ENCODE measurements around the gene ELAPOR1. TPM values are rescaled to one million over a fixed set of nuclear protein-coding genes. Genes with fewer than 3 reads are reported as not detected.

ELAPOR1 gene
- total RNA-seq, 2 experiments from 2014 or later: 5.3 to 6.1 TPM

DNA sequence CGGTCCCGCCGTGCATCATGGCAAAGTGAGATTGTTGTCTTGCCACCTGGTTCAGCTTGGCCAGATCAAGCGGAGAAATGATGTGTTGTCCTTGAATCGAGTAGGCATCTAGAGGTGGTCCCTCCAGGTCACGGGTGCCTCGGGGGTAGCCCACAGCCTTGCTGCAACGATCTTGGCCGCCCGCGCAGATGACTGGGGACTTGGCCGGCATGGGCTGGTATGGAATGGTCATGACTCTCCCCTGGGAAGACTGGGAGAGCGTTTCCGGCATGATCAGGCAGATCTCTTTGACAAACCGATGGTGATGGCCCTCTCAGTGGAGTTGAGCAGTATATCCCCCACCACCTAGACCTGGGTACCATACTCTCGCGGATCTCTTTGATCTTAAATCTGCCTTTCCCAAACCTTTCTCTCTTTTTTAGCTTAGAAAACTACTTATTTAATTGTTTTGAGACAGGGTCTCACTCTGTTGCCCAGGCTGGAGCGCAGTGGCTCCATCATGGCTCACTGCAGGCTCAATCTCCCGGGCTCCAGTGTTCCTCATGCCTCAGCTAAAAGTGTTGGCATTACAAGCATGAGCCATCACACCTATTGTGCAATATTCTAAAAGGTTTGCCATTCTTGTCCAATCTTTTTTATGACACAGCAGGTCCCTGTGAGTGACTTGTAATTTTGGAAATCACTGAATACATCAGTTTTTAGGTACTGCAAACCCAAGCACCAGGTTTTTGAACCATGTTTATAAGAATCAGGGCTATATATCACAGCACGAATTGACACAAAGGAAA is 9.4 kb upstream of the ELAPOR1 start:
- Mint-ChIP-seq H3K4me1 (peaks cover 23% of the 10 kb centered on the region), H3K27me3 (peaks cover 8% of the 10 kb centered on the region), H3K27ac (no peak overlapping the region), H3K9me3 (no peaks in the 10 kb centered on the region), H3K4me3 (no peak overlapping the region), H3K36me3 (peaks cover 12% of the 10 kb centered on the region)
- ATAC-seq (ENCODE audit: low read depth) (no peak), DNase-seq (no peak)
- POLR2A ChIA-PET: interaction anchor here (0.6 kb wide), 1 partner anchor 52 kb away, joined by 3 read pairs; no protein-coding TSS in a partner anchor

DNA sequence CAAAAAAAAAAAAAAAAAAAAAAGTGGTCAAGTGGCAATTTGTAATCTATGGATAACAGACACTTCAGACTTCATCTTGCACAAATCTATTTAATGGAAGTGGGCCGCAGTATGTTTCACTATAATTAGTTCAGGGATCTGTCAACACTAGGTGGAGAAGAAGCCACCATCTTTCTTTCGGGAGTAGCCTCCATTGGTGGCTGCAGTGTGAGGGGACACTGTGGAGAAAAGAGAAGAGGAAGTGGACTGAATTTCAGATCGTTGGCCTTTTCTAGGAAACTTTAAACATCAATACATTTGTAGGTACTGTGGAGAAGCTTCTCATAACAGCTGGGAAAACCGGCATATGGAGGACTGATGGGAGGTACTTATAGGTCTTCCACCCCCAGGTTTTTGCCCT is 8.0 kb upstream of the ELAPOR1 start:
- no peak overlapping the region for H3K4me3 Mint-ChIP-seq
- peaks cover 29% of the 10 kb centered on the region for H3K4me1 Mint-ChIP-seq
- no peak for DNase-seq
- no peak overlapping the region for H3K27ac Mint-ChIP-seq
- peaks cover 8% of the 10 kb centered on the region for H3K27me3 Mint-ChIP-seq
- POLR2A ChIA-PET: no interaction called here
- no peaks in the 10 kb centered on the region for H3K9me3 Mint-ChIP-seq
- H3K36me3 Mint-ChIP-seq: peaks cover 11% of the 10 kb centered on the region
- no peak for ATAC-seq (ENCODE audit: low read depth)

DNA sequence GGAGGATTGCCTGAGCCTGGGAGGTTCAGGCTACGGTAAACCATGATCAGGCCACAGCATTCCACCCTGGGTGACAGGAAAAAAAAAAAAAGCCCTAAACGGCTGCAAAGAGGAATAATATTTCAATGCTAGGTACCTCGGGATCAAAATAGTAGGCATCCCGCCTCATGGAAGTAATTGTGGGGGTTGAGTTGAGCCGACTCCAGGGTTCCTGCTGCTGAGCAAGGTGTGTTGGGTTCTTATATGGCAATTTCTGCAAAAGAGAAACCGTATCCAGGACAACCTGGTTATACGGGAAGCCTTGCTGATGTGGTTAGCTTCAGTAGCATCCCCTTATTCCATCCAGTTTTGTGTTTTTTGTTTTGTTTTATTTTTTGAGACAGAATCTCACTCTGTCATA is 6.1 kb upstream of the ELAPOR1 start:
- Mint-ChIP-seq H3K36me3 (peaks cover 7% of the 10 kb centered on the region), H3K27me3 (peaks cover 16% of the 10 kb centered on the region), H3K27ac (no peak overlapping the region), H3K9me3 (no peaks in the 10 kb centered on the region), H3K4me1 (peaks cover 34% of the 10 kb centered on the region), H3K4me3 (no peak overlapping the region)
- DNase-seq (no peak), ATAC-seq (ENCODE audit: low read depth) (no peak)
- POLR2A ChIA-PET: interaction anchor here (0.8 to 1.5 kb wide), 2 partner anchors 8 to 73 kb away, joined by 3 to 4 read pairs; no protein-coding TSS in a partner anchor

DNA sequence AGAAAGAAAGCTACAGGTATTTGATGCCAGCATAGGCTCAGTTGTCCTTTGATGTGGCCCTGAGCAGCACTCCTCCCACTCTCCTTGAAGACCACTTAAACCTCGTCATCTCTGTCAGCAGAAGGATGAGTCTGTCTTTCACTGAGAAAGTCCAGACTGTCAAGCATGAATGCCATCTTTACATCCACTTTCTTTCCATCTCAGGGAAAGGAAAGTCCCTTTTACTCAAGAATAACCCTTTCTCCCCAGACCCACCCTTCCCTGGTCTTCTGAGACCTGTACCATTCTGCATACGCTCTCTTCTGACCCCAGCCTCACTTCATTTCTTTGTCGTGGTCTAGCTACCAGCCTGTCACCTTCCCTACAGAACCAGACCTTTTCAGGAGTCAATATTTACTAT is 4.0 kb upstream of the ELAPOR1 start:
- POLR2A ChIA-PET: interaction anchor here (6.3 kb wide), 1 partner anchor 10 kb away, joined by 53 read pairs; no protein-coding TSS in a partner anchor
- Mint-ChIP-seq H3K36me3 (no peaks in the 10 kb centered on the region), H3K4me1 (peaks cover 51% of the 10 kb centered on the region), H3K27ac (no peak overlapping the region), H3K4me3 (no peak overlapping the region), H3K27me3 (peaks cover 27% of the 10 kb centered on the region), H3K9me3 (no peaks in the 10 kb centered on the region)
- no peak for DNase-seq
- no peak for ATAC-seq (ENCODE audit: low read depth)

DNA sequence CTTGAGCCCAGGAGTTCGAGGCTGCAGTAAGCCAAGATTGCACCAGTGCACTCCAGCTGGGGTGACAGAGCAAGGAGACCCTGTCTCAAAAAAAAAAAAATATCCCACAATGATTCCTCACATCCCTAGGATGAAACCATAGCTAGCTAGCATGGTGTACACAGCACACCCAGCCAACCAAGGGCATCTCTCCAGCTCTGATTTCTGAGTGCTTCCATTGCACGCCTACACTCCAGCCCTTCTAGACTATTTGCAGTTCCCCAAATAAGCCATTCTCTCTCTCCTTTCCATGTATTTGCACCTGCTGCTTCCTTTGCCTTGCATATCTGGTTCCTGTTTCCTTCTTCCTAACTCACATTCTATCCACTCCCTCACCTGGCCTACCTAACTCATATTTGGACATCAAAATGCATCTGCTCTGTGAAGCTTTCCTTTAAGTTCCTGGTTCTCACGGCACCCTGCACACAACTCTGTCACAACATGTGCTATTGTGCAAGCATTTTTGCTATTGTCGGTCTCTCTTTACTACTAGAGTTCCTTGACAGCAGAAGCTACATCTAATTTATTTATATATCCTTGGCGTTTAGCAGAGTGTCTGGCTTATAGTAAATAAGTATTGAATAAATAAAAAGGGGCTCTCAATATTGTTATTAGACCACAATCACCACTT is 2.4 kb upstream of the ELAPOR1 start:
- no peak for DNase-seq
- no peak overlapping the region for H3K27ac Mint-ChIP-seq
- H3K27me3 Mint-ChIP-seq: peaks cover 24% of the 10 kb centered on the region
- no peaks in the 10 kb centered on the region for H3K9me3 Mint-ChIP-seq
- H3K4me1 Mint-ChIP-seq: peaks cover 45% of the 10 kb centered on the region
- H3K36me3 Mint-ChIP-seq: no peaks in the 10 kb centered on the region
- ATAC-seq (ENCODE audit: low read depth): no peak
- POLR2A ChIA-PET: interaction anchor here (1.9 to 6.3 kb wide), 2 partner anchors 11 to 419 kb away, joined by 5 to 53 read pairs; partner anchors contain the start of gene PRPF38B
- H3K4me3 Mint-ChIP-seq: no peak overlapping the region

DNA sequence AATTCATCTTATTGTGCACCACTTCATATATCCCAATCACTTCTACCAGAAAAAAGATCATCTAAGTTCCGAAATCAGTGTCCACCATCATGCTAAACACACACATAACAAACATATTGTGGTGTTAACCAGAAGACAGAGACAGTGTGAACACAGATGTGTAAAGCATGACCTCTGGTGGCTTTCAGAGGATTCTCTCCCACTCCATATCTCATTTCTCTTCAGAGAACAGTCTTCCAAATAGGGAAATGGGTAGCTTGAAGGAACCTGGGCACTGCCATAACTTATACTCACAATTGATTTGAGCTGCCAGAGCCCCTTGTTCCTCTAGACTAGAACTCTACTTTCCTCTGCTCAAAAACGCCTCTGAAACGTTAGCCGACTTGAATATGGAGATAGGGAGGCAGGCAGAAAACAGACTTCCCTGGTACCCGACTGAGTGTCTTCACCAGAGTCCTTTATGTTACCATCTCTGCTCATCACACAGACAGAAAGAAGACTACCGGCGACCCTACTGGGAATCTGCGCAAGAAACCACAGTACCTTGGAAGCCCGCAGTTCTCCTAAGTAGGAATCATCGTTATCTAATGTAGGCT is 1.8 kb upstream of the ELAPOR1 start:
- Mint-ChIP-seq H3K27ac (no peak overlapping the region), H3K36me3 (no peaks in the 10 kb centered on the region), H3K9me3 (no peaks in the 10 kb centered on the region), H3K27me3 (peaks cover 24% of the 10 kb centered on the region), H3K4me3 (peak overlapping the region; percentile 86), H3K4me1 (peaks cover 39% of the 10 kb centered on the region)
- ATAC-seq (ENCODE audit: low read depth) (no peak), DNase-seq (no peak)
- POLR2A ChIA-PET: interaction anchor here (1.2 to 6.3 kb wide), 3 partner anchors 12 to 465 kb away, joined by 4 to 53 read pairs (median 5); partner anchors contain the start of gene PRPF38B

DNA sequence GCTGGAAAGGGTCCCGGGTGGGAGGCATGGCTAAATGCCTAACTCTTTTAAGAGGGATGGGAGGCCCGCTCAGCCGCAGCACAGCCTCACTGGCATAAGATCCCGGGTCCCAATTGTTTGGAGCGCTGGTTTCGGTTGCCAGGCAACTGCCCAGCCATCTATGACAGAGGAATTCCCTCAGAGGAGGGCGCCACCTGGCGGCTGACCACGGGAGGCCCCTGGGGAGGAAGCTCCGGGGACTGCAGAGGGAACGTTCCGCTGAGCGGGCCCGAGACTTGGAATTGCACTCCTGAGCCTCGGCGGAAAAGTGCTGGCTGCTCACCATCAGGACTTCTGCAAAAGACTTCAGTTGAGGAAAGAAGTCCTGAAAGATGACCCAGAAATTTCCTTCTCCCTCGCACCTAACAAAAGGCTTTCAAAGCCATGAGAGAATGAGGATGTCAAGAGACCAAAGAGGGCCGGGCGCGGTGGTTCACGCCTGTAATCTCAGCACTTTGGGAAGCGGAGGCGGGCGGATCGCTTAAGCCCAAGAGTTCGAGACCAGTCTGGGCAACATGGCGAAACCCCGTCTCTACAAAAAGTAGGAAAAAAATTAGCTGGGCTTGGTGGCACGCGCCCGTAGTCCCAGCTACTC is 1.1 kb upstream of the ELAPOR1 start:
- Mint-ChIP-seq H3K27ac (peak overlapping the region; percentile 37), H3K9me3 (no peaks in the 10 kb centered on the region), H3K4me3 (peak overlapping the region; percentile 86), H3K27me3 (peaks cover 22% of the 10 kb centered on the region), H3K4me1 (peaks cover 36% of the 10 kb centered on the region), H3K36me3 (no peaks in the 10 kb centered on the region)
- ATAC-seq (ENCODE audit: low read depth) (peak; percentile 60), DNase-seq (peak; percentile 93)
- POLR2A ChIA-PET: interaction anchor here (0.6 to 6.3 kb wide), 5 partner anchors 13 to 466 kb away, joined by 3 to 53 read pairs (median 4); partner anchors contain the start of gene PRPF38B

DNA sequence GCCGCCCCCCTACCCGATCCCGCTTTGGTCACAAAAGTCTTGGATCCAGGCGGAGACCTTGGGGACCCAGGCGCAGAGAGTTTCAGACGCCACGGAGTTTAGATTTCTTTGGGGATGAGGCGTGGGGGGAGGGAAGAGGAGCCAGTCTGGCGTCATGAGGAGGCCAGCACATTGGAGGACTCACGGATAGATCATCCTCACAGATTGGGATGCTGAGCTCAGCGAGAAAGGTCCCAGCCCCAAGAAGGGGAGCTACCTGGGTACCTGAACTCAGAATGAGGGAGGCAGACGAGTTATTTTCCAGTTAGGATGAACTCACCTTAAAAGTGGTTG is 393 bp downstream of the ELAPOR1 start:
- Mint-ChIP-seq H3K36me3 (no peaks in the 10 kb centered on the region), H3K4me1 (peaks cover 36% of the 10 kb centered on the region), H3K9me3 (no peaks in the 10 kb centered on the region), H3K27ac (no peak overlapping the region), H3K4me3 (peak overlapping the region; percentile 82), H3K27me3 (peaks cover 18% of the 10 kb centered on the region)
- DNase-seq (no peak), ATAC-seq (ENCODE audit: low read depth) (no peak)
- POLR2A ChIA-PET: interaction anchor here (6.3 kb wide), 1 partner anchor 14 kb away, joined by 53 read pairs; no protein-coding TSS in a partner anchor

DNA sequence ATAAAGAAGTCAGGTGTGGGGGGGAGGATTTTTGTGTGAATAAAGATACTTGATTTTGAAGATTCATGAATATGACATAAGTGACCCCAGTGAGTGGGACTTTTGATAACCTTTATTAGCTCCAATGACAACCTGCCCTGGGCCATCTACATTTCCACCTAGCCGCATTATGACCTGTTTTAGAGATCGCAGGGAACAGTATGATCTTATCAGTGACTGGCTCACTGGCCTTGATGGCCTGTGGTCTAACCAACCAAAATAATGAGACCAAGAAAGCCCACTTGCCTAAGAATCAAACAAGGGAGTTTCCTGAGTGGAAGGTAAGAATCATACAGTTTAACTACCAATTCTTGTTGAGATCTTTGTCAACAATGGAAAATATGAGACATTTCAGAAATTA is 1.8 kb downstream of the ELAPOR1 start:
- POLR2A ChIA-PET: interaction anchor here (1.0 to 6.3 kb wide), 2 partner anchors 16 kb away, joined by 3 to 53 read pairs; no protein-coding TSS in a partner anchor
- no peak for ATAC-seq (ENCODE audit: low read depth)
- Mint-ChIP-seq H3K9me3 (no peaks in the 10 kb centered on the region), H3K27ac (no peak overlapping the region), H3K27me3 (peaks cover 18% of the 10 kb centered on the region), H3K4me1 (peaks cover 27% of the 10 kb centered on the region), H3K36me3 (no peaks in the 10 kb centered on the region), H3K4me3 (no peak overlapping the region)
- DNase-seq: no peak

DNA sequence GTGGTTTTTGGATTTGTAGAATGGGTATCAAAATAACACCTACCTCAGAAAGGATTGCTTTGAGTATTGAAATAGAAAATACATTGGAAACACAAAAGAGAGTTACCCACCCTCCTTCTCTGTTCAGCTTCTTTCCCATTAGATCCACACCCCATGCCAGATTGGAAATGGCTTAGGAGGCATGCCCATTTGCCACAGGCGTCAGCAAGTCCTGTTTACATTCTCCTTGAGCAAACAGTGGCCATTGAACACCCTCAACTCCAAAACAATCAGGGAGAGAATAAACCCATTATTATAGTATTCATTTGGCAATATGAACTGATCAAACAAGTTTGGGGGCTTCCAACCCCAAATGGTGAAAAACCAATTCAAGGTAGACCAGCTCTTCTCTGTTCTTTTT is 2.4 kb downstream of the ELAPOR1 start:
- H3K27me3 Mint-ChIP-seq: peaks cover 18% of the 10 kb centered on the region
- H3K36me3 Mint-ChIP-seq: no peaks in the 10 kb centered on the region
- H3K4me1 Mint-ChIP-seq: peaks cover 27% of the 10 kb centered on the region
- H3K27ac Mint-ChIP-seq: no peak overlapping the region
- POLR2A ChIA-PET: interaction anchor here (1.0 kb wide), 1 partner anchor 16 kb away, joined by 3 read pairs; no protein-coding TSS in a partner anchor
- DNase-seq (no peak), ATAC-seq (ENCODE audit: low read depth) (no peak)
- no peaks in the 10 kb centered on the region for H3K9me3 Mint-ChIP-seq
- H3K4me3 Mint-ChIP-seq: no peak overlapping the region

DNA sequence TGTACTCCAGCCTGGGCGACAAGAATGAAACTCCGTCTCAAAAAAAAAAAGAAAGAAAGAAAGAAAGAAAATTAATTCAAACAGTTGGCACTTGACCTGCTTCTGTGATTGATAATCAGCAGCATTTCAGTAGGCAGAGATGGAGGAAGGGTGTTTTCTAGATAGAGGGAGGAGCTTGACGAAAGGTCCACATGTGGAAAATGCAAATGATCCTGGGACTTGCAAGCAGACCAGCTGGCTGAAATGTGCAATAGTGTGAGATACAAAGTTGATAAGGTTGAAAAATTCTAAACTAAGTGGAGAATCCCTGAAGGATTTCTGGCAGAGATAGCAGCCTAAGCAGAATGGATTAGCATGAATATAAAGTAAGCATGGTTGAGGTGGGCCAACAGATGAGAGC is 4.2 kb downstream of the ELAPOR1 start:
- Mint-ChIP-seq H3K27me3 (peaks cover 8% of the 10 kb centered on the region), H3K4me3 (no peak overlapping the region), H3K27ac (no peak overlapping the region), H3K9me3 (no peaks in the 10 kb centered on the region), H3K36me3 (no peaks in the 10 kb centered on the region), H3K4me1 (peaks cover 15% of the 10 kb centered on the region)
- DNase-seq: no peak
- no peak for ATAC-seq (ENCODE audit: low read depth)
- POLR2A ChIA-PET: no interaction called here

DNA sequence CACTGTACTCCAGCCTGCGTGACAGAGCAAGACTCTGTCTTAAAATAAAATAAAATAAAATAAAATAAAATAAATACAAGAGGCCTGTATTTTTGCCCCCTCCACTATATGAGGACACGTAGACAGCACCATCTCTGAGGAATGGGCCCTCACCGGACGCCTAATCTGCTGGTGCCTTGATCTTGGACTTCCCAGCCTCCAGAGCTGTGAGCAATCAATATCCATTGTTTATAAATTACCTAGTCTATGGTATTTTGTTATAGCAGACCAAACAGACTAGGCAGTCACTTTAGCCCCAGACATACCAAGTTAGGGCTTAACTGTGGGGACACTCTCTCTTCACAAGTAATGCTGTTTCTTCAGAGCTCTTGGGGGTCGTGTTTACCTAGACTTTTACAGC is 6.4 kb downstream of the ELAPOR1 start:
- POLR2A ChIA-PET: interaction anchor here (1.0 kb wide), 1 partner anchor 10 kb away, joined by 4 read pairs; no protein-coding TSS in a partner anchor
- H3K36me3 Mint-ChIP-seq: no peaks in the 10 kb centered on the region

DNA sequence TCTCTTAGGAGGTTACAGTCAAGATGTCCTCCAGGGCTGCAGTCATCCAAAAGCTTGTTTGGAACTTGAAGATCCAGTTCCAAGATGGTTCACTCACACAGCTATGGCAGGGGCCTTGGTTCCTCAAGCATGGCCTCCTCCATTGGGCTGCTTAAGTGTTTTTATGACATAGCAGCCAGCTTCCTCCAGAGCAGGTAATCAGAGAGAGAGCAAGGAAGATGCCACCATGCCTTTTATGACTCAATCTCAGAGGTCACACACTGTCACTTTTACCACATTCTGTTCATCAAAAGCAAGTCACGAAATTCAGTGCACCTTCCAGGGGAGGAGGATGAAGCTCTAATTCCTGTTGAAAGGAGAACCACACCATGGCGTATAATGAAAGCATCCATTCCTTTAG is 17.1 kb downstream of the ELAPOR1 start:
- H3K4me3 Mint-ChIP-seq: no peak overlapping the region
- ATAC-seq (ENCODE audit: low read depth): no peak
- POLR2A ChIA-PET: no interaction called here

More for the DNA sequence above, 6.4 kb downstream of the ELAPOR1 start:
- Mint-ChIP-seq H3K27me3 (no peaks in the 10 kb centered on the region), H3K4me3 (no peak overlapping the region), H3K4me1 (no peaks in the 10 kb centered on the region), H3K27ac (no peak overlapping the region), H3K9me3 (no peaks in the 10 kb centered on the region)
- DNase-seq (no peak), ATAC-seq (ENCODE audit: low read depth) (no peak)

More for the DNA sequence above, 17.1 kb downstream of the ELAPOR1 start:
- Mint-ChIP-seq H3K9me3 (no peaks in the 10 kb centered on the region), H3K27me3 (peaks cover 2% of the 10 kb centered on the region), H3K27ac (no peak overlapping the region), H3K4me1 (peaks cover 8% of the 10 kb centered on the region), H3K36me3 (no peaks in the 10 kb centered on the region)
- DNase-seq: no peak
